CD4-positive, alpha-beta T cell treated with Interleukin-10 for 1 hour (primary cell): Measurements from ENCODE around the gene KCNK5.

Source experiments
- DNase-seq: peaks from one replicate; pipeline ENCODE4 v3.0.0-alpha.2; 2020

KCNK5 gene

DNA sequence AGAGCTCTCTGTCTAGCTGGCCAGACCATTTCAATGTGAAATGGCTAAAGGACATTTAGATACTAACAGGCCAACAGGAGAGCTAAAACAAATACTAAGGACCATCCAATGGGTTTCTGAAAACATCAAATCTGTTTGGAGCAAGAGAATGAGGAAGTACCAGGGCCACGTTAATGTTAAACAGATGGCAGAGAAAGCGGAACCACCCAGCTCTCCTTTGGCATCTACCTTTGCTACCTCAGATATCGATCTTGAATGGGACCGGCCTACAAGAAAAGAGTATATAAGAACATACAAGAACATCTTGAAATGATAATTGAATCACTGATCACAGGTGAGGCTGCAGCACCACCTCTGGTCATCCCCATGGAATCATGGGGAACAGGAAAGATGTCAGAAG lies 31.8 kb downstream of the KCNK5 start:
- no peak for DNase-seq

DNA sequence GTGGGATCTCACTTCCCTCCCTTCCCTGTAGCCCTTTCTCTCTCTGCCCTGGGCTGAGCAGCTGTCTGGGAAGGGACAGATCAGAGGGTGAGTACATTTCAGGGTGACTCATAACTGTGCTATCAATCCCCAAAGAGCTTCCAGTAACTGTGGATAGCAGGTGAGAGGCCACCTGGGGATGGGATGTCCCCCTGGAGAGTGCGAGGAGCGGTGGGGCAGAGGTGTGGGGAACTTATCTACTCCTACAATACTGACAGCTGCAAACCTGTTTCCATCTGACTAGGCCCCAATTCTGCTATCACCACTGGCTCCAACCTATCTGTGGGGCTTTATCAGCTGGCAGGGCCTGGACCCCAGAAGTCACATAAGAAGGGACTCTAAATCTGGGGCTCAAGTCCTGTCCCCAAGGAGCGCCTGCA lies 32.6 kb downstream of the KCNK5 start:
- no peak for DNase-seq

DNA sequence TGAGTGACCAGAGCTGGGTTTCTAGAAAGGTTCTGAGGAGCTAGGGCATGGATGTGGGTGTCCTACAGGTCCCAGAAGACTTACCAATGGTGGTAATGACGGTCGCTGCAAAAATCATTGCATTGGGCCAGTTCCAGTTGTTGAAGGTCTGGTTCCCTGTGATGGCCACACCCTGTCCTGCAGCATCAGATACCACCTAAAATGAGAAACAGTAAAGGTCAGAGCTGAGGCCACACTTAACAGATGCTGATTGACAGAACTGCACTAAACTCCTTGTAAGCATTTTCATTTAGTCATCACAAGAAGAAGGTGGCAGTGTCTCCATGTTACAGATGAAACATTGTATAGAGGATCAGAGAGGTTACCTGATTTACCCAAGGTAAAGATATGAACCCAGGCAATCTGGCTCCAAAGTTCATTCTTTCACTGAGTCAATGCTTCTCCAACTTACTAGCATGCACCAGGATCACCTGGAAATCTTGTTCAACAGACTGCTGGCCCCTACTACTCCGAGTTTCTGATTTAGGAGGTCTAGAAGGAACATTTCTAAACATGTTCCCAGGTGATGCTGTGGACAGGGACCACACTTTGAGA lies 33.4 kb downstream of the KCNK5 start:
- DNase-seq, result no peak

DNA sequence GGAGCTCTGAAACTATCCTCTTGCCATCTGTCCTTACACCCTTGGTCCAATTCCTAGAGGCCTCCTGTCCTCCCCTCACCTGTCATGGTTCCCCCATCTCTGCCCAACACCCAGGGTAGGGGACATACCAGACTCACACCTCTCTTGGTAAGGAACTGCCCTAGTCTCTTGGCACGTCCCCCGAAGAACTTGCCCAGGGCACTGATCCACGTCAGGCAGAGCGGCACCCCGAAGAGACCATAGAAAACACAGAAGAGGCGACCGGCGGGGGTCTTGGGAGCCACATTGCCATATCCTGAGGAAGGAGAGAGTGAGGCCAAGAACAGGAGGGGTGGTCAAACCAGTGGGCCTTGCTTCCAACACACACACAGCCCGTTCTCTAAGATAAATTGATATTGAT lies 34.8 kb downstream of the KCNK5 start:
- DNase-seq, result no peak

DNA sequence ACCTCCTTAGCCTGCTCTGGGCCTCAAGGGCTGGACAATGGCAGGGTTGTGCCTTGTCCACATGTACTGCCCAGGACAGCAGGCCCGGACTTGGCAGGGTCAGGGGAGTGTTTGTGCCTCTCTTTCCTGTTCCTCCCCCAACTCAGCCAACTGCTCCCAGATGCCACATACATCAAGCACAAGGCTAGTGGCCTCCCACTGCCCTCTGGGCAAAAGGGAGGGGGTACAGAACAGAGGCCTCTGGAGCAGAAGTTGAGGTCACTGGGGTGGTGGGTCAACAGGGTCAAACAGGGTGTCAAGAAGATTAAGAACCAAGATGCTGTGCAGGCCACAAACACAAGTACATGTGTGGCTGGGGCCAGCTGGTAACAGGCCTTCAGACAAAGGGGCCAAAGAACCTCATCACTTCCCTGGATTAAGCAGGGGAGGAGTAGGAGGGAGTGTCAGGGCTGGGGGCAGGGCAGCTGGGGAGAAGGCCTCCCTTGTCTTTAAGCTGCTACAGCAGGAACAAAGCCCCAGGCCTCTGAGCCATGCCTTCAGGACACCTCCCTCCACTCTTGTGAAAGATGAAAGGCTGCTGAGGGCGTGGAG lies 36.0 kb downstream of the KCNK5 start:
- no peak for DNase-seq

DNA sequence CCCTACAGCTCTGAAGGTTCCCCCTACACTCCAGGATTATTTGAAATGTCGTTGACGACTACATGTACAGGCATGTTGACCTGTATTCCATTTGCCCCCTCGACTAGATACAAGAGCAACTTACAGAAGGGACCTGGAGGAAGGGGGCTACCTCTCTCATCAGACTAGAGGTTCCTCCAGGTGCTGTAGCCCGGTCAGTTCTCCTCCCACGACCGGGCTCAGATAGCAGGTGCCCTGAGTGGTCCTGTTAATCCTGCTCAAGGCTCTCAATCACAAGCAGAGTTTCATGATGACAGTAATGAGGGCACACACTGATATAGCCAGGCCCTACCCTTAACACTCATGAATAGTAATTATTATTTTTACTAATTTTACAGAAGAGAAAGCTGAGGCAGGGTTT lies 36.5 kb downstream of the KCNK5 start:
- no peak for DNase-seq

DNA sequence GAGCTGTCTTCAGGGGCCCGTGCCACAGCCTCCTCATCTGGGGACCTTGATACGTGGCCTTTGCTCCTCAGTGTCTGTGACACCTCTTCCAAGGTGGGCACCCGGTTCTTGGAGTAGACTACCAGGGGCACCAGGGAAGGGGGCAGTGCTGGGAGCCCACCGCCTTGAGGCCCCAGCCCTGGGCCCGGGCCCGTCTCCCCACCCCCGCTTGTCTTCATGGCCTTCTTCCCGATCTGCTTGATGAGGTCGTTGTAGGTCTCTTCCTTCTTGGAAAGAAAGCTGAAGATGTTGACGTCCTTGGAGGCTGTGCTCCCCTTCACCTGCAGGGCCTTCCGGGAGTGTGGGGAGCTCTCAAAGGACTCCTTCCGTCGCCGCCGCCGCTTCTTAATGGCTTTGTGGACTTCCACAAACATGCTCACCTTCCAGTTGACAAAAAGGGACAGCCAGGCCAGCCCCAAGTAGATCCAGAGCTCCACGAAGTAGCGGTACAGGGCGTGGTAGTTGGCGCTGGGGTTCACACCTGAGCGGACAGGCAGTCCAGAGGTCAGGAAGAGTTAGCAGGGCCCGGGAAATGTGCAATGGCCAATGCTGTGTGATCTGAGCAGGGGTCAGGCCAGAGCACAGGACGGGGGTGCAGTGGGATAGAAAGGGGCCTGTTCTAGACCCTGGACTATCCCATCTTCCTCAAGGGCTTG lies 37.9 kb downstream of the KCNK5 start:
- DNase-seq, result no peak

DNA sequence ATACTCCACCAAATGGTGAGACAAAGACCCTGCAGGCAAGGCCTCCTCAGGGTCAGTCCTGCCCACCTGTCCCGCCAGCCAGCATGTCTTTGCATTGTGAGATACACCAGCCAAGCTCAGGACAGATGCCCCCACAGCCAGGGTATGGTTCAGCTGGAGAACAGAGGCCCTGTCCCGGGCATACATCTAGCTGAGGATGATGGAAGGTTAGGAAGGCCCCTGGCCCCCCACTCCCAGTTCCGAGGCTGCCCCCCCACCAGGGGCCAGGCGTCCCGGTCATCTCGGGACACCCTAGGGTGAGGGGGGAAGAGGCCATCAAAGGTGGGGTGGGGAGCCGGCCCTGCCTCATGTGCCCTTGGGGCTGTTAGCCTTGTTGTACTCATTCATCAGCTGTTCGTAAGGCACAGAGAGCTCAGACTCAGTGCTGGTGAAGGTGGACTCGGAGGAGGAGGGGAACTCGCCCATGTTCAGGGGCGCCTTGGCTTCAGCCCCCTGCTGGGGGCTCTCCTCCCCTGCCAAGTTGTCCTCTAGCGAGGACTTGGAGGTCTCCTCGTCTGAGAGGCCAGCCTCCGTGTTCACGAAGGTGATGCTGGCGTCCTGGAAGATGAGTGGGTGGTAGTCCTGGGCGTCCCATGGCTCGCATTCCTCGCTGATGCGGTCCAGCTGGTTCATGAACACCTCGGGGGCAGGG lies 38.6 kb downstream of the KCNK5 start:
- no peak for DNase-seq

DNA sequence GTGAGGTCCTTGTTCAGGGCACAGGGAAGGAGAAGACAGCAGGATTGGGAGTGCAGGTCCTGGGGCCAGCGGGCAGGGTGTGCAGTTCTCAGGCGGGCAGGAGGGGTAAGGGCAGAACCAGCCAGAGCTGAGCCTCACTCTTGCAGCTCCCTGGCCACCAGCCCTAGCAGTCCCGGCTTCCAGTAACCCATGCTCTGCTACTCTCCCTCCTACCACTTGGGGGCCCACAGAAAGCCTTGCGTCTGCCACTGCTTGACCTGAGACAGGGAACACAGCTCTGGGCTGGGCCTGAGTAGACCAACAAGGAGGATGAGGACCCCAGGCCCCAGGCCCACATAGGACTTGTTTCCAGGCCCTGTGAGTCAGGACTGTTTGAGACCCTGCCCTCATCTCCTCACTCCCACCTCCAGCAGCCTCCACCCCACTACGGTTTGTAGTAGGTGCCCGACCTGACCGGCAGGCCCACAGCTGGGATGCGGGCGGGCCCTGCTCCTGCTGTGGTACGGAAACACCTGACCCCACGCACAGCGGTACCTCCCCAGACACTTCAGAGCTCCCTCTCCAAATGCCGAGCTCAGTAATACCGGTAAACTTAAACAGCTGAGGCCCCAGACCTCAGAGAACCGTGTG lies 39.2 kb downstream of the KCNK5 start:
- peak; percentile 8 for DNase-seq

DNA sequence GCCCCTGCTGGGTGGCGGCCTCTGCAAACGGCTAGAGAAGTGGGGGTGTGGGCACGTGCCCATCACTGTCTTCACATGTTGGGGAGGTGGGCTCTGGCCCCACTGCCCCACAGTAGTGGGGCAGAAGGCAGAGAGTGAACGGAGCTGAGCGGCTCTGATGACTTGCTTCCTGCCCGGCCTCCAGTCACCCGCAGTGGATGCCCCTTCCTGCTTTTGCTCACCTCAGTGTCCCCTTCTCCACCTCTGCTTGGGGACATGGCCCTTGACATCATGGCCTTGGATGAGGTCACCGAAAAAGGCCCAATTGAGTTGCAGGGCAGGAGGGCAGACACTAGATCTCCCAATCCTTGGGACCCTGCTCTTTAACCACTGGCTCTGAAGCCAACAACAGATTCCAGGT lies 40.1 kb downstream of the KCNK5 start:
- no peak for DNase-seq

DNA sequence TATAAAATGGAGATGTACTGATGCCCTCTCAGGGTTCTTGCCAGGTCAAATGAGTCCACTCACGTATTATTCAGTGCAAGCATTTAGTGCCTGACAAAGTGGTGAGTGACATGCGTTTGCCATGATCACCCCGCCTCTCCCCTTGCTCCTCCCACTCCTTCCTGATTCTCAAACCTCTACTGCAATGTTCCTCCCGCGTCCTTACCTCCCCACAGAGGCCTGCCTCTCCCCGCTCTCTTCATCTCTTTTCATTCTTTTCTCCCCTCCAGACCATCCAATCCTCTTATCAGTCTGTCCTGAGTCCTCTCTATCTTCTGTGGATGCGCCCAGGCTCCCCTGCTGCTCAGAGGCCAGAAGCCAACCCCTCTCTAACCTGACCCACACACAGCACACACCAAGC lies 40.7 kb downstream of the KCNK5 start:
- no peak for DNase-seq

DNA sequence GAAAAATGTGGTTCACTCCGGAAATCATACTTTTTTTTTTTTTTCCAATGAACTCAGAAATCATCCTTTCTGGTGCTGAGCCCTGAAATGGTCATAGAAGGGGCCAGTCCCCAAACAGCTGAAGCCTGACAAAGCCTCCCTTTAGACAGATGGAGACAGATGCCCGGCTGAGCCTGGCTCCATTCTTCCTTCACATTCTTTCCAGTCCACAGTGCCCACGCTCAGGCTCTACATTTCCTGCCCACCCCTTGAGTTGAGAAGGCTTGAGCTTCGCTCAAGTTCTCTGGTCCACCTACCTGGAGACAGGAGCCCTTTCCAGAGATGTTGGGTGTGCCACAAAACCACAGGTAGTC lies 41.2 kb downstream of the KCNK5 start:
- no peak for DNase-seq

DNA sequence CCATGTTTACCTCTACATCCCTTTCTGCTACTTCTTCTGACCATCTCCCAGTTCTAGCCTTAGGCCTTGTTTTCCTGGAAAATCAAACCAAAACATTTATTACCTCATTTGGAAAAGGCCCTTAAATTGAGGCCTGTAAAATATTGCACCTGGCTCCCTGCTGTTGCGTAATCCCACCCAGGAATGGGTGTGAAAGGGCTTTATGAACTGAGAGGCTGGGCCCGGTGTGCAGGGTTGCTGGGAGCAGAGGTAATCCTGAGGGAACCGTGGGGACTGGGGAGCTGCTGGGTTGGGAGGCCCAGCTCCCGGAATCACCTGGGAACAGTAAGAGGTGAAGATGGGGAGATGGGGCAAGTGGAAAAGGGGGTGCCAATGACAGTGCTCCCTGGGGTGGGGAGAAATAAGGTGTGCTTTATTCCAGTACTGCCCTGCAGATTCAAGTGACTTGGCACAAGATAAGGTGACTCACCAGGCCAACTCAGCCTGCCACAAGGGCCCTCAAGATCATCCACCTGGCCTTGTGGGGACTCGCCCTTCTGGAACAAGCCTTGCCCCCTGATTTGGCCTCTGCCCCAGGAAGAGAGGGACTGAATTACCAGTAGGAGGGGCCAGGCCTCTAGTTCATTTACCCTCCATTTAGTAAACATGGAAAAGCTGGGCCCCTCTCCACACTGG lies 44.2 kb downstream of the KCNK5 start:
- no peak for DNase-seq

DNA sequence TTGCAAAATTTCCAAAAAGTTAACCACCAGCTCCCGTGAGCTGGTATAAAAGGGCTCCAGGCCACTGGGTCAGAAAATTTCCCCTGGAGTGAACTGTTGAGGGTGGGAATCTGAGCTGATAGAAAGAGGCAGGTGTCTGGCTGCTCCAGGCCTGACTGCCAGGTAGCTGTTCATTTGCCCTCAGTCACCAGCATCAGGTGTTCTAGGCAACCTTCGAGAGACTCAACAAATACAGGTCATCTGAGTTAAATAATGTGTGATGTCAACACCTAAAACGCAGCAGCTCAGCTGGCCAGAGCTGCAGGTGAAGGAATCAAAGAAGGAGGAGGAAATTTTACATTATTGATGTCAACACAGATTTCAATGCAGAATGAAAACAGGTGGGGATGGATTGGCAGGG lies 46.7 kb downstream of the KCNK5 start:
- no peak for DNase-seq

DNA sequence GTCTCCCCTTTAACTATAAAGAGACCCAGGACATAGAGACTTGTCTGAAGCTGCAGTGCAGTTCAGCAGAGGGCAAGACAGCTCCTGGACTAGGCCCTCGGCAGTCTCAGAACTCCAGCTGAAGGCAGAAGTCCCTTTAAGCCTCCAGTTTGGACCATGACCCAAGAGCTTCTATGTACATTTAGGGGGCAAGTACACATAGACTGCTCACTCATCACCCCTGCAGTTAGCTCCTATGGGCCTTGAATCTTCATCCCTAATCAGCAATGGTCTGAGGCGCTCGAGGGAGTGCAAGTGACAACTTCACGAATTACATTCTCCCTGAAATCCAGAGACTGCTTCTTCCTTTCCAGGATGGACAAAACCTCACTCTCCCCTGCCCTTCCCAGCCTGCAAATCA lies 47.4 kb downstream of the KCNK5 start:
- DNase-seq, result no peak

DNA sequence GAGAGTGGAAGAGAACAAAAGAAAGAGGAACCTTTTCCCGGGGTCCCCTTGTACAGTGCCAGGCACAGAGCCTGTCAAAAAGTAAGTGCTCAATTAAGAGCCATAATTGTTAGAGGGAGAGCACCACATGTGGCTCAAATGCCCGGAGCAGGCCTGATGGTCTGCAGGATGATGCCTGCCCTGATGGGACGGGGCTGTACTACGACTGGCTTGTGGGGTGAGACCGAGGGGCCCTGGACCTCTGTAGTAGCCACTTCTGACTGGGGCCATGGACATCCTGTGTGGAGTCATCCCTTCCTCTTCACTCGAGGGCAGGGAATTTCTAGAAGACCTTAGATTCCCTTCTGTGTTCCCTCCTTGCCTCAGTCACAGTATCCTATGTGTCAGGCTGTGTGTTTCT lies 47.9 kb downstream of the KCNK5 start:
- DNase-seq, result no peak

DNA sequence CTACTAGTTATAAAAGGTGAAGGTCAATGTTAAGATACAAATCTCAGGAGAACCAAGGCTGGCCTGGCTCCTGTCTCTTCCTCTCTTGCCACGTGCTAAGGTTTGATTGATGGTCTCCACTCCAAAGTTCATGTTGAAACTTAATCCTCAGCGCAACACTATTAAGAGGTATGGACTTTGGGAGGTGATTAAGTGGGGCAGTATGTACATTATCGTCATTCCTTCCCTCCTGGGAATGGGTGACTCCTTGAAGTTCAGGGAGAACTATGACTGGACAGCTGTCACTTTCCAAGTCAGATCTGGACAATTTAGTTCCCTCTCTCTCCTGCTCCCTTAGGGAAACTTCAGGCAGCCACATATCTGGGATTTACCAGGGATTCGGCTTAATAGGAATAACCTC lies 50.5 kb downstream of the KCNK5 start:
- no peak for DNase-seq

DNA sequence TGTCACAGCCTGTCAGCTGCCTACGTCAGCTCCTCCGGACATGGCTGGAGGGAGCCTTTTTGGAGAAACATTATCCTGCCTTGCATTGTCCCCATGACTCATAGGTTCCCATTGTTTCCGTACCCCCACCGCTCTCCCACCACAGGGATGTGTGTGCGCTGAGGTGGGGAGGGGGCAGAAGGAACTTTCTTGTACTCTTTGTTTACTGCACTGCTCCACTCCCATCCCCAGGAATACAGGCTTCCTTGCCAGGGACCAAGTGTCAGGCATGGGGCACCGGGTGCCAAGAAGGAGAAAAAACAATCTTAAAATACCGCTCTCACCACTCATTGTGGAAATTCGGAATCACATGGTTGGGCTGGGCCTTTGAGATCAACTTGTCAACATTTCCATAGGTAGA lies 51.0 kb downstream of the KCNK5 start:
- DNase-seq, result no peak

DNA sequence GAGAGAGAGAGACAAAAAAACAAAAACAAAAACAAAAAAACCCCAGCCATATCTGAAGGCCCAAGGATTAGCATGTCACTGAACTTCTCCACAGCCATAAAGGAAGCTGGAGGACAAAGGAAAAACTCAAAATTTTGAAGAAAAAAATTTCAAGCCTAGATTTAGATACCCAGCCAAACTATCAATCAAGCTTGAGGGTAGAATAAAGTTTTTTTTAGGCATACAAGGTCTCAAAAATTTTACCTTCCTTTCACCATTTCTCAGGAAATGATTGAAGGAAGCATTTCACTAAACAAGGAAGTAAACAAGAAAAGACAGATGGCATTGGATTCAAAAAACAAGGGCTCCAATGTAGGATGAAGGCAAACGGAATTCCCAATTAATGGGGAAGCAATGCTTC lies 52.1 kb downstream of the KCNK5 start:
- no peak for DNase-seq

DNA sequence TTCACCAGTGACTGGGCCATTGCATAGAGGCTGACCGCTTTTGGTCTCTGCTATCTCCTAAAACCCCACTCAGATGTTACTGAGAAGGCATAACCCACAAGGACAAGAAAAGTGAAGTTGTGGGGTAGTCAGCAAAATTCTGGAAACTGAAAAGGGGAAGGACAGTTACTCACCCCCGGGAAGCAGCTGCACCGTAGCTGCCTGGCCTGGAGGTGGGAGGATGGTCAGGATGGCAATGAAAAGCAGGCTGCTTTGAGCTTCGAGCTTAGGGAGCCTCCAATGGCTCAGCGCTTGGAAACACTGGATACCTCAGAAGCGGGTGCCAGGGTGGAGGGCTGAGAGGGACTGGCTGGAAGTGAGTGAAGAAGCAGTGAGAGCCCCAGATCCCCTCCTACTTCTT lies 56.0 kb downstream of the KCNK5 start:
- DNase-seq, result no peak

DNA sequence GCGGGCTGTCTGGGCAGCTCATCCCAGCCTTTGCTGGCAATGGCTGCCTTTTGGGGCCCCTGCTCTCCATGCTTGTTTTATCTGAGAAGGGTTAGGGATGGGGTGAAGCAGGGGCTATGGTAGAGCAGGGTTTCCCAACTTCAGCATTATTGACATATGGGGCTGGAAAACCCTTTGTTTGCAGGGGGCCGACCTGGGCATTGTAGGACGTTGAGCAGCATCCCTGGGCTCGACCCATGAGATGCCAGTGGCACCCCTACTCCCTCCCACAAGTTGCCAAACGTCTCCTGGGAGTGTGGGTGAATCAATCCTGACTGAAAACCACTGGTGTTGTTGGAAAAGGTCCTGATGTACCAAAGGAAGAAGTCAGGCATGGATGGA lies 56.9 kb downstream of the KCNK5 start:
- DNase-seq, result no peak

DNA sequence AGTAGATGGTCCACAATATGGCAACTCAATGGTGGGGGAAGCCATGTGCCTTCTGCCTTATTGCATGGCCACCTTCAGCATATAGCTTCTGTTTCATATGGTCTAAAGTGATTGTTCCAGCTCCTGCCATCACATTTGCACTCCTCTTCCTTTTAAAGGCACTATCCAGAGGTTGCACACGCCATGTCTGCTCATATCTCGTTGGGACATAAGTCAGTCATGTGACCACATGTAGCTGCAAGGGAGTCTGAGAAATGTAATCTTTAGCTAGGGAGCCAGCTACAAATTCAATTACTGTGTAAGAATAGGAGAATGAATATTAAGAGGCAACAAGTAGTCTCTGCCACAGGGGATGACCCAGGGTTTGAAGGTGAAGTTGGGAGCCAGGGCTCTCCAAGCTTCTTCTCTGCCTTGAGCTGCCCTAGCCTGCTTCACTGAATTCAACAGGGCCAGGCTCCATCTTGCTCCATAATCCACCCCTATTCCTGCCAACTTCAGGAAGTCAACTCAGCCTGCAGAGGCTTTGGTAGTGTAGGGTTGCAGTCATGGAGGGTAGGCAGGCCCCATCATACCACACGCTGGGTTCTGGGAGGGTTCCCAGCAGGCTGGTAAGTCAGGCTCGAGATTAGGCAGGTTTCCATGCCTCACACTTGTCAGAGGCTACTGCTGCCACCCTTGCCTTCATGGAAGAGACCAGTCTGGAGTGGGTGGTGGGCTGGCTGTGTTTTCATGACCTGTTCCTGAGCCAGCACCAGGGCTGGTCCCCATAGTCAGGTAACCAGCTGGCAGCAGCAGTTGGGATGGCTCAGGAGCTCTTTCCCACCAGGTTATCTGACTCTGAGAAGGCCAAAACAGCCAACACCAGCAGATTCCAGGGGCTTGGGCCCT lies 57.5 kb downstream of the KCNK5 start:
- no peak for DNase-seq
